HG02885 (cell line): ENCODE measurements around the gene CD300LG.
"Not testable (repeated sequence)": the region's sequence is repeated elsewhere in the genome, so short reads cannot be mapped to it uniquely, and the experiment has no call there.

ENCODE experiments used
- ATAC-seq: cut with Tn5 transposase; IDR thresholded peaks from one replicate; pipeline ENCODE4 v1.9.1; 2021; ENCODE audit warnings: mild to moderate bottlenecking; ENCODE audit not compliant: unreplicated experiment, poor library complexity

CD300LG gene

DNA sequence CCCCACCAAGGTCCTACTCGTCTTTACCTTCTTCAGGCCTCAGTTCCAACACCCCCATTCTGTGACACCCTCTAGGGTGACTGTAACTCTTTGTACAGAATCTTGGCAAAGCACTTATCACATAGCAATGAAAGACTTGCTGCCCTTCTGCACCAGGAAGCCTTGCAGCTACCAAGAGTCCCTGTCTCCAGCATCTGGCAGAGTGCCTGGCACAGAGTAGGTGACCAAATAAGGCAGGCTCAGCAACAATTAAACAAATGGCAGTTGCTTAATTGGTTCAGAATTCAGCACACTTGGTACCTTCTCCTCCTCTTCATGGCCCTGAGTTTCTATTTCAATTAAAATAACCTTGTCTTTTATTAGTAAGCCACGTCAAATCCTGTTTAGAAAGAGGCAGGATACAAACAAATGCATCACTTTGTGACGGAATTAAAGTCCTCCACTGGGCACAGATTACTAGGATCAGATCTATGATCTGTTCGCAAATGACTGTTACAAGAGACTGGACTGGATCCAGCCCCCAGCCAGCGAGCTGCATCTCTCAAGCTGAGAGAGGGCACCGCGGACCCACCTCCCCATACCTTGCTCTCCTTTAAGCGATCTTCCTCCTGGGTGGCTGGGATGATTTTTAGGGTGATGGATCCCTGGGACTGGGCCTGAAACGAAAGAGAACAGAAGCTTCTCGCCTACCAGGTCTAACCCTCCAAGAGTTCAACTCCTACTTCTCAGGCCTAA lies 23.5 kb upstream of the CD300LG start:
- no peak for ATAC-seq

- no peak for ATAC-seq
Observed at GRCh38 chr17:43825567-43825966, 21.4 kb upstream of the CD300LG start.

- ATAC-seq = no peak
Observed at GRCh38 chr17:43826206-43826605, 20.8 kb upstream of the CD300LG start.

GRCh38 chr17:43827596-43827995 lies 19.4 kb upstream of the CD300LG start:
- no peak for ATAC-seq

DNA sequence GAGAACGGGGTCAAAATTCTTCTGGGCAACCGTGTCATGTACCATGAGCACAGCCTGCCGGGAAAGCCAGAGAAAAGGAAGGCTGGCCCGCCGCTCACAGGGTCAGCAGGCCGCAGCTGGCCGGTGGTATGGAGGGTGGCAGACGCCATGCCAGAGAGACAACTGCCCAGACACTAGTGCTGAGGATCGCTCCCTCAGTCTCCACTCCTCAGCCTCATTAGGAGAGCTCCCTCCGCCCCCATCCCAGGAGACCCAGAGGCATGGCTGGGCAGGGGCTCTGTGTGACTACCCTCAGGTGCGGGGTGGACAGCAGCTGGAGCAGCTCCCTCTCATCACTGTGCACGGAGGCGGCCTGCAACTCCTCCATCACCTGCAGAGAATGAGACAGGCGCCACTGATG lies 17.2 kb upstream of the CD300LG start:
- ATAC-seq = no peak

DNA sequence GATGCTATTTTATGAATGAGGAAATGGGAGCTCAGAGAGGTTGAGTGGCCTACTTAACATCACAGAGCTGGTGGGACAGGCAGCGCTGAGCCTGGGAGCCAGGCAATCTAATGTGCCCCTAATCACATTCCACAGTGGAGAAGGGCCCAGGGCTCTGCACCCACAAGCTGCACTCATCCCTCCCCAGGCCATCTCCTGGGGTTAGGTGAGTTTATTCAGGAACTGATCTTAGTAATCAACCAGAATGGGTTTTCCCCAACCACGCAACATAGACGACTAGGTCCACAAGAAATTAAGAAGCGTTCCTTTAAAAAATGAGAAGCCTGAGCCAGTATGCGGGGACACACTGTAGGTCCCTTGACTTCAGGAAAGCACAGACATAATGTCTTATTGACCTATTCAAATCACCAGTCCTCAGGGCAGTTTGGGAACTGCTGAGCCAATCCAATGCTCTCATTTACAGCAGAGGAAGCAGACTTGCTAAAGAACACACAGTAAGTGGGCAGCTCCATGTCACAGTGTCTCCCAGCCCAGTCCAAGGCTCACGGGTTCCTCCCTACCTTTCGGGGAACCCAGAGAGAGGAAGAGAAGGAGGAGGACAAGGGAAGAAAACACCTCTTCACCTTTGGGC lies 16.4 kb upstream of the CD300LG start:
- no peak for ATAC-seq

DNA sequence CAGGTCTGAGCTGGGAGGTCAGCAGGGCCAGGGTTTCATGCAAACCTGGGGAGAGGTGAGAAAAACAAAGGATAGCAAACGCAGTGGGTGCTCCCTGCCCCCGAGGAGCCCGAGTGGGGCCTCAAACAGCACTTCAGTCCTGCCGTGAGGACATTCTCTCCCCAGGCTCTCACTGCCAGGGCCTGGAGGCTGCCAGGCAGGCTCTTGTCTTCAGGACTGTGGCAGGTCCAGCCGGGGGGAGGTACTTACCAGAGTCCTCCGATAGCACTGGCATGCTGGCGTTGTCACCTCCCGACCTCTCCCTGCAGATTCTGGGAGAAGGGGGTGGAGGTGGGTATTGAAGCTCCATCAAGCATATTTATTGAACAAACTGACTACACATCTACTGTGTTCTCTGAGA lies 15.3 kb upstream of the CD300LG start:
- no peak for ATAC-seq

DNA sequence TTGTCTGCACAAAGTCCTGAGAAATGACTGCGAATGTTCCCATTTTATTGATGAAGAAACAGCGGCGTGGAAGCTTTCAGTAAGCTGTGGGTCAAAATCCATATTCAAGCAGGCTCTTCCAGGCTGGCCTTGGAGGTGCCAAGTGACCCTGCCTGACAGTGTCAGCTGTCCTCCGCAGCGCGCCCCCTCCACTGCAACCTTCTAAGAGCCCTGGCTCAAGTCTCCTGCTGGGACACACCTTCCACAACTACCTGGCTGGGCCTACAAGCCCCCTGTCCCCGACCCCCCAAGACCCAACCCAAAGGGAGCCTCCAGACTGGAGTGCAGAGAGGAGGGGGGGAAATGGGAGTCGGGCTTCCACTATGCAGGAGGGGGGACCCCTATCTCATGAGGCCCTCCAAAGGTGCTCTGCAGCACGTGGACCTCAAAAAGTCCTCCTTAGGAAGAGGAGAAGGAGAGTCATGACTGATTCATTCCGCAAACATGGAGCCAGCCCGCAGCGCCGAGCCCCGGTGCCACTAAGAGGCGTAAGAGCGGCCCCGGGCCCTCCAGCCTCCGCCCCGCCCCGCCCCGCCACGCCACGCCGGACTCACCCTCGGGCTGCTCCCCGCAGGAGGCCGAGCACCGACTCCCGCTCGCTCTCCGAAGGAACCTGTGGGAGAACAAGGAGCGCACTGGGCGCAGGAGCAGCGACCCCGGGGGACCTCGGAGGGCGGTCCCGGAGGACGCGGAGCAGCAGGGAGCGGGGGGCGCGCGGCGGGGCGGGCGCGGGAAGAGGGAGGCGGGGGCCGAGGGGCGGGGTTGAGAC lies 14.6 kb upstream of the CD300LG start:
- ATAC-seq = no peak

DNA sequence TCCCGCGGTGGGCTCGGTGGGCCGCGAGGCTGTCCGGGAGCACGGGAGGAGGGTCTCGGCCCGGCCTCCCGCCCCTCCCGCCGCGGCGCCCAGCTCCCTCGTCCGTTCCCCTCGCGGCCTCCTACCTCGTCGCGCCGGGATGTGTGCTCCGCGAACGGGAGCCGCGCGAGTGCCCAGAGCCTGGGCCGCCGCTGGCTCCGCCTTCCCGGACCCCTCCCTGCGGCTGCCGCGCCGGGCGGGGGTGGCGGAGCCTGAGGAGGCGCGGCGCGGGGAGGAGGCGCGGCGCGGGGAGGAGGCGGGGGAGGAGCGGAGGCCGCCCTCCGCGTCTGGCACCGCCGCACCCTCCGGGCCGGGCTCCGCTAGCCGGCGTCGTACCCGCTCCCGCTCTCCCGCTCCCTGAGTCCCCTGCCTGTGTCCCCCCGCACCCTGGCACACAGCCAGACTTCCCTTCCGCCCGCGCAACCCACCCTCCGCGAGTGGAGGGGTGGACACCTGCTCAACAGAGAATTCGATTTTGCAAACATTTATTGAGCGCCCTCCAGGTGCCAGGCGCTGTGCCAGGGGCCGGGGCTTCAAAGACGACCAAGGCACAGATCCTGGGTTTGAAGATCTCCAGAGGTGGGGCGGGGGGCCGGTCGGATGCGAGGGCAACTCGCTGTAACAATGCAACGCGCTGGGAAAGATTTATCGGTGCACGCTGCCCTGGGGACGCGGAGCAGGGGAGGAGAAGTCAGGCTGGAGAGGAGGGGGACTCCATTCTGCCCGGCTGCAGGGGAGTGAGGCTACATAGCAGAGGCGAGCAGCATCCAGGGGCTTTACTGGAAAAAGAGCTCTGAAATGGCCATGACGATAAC lies 13.8 kb upstream of the CD300LG start, which contains the start of gene MPP3:
Gene MPP3, minus strand, starts transcription at position 171 of the 854 bp plus-strand sequence. CDS start 1,240 bp downstream, outside the sequence.
- no peak for ATAC-seq

DNA sequence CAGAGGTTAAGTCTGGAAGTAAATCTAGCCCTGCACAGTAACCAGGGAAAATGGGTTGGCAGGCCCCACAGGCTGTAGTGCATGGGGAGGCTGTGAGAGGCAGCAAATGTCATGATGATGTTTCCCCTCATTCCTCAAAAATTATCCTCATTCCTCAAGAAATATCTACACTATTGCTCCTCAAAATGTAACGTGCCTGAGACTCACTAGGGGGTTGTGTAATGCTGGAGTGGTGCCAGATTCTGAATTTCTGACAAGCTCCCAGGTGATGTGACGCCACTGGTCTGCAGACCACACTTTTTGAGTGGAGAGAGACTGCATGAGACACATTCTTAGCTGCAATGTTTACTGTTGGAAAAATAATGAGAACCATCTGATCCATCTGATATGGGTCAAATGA lies 12.9 kb upstream of the CD300LG start:
- ATAC-seq = no peak

- no peak for ATAC-seq
Observed at GRCh38 chr17:43839670-43840108, 7.3 kb upstream of the CD300LG start.

DNA sequence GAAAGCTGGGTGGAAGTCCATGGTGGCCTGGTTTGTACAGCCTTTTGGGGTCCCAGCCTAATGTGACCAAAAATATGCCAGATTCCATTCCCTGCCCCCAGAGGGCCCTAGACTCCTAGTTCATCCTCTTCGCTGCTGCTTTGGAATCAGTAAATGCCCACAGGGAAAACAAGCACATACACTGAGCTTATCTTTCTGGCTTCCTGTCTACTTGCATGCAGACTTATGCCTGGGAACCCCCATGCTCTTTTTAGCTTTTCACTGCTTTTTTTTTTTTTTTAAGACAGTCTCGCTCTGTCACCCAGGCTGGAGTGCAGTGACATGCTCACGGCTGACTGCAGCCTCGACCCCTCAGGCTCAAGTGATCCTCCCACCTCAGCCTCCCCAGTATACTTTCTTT lies 6.2 kb upstream of the CD300LG start:
- no peak for ATAC-seq

- ATAC-seq = no peak
Observed at GRCh38 chr17:43841282-43841681, 5.7 kb upstream of the CD300LG start.

DNA sequence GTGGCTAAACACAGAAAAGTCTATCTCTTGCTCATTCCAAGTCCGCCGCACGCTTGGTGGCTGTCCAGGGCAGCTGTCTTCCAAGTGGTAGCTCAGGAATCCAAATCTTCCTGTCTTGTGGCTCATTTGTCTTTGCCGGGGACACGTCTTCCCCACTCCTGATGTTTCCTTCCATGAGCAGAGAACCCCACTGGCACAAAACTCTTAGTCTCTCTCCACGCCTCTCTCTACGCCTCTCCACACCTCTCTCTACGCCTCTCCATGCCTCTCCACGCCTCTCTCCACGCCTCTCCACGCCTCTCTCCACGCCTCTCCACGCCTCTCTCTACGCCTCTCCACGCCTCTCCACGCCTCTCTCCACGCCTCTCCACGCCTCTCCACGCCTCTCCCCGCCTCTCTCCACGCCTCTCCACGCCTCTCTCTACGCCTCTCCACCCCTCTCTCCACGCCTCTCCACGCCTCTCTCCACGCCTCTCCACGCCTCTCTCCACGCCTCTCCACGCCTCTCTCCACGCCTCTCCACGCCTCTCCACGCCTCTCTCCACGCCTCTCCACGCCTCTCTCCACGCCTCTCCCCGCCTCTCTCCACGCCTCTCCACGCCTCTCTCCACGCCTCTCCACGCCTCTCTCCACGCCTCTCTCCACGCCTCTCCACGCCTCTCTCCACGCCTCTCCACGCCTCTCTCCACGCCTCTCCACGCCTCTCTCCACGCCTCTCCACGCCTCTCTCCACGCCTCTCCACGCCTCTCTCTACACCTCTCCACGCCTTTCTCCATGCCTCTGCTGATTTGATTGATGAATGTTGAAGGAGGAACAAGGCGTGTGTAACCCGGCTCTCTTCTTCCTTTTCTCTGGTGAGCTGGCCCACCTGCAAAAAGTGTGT lies 4.6 kb upstream of the CD300LG start:
- not testable (repeated sequence) for ATAC-seq

GRCh38 chr17:43842975-43843325 lies 4.0 kb upstream of the CD300LG start:
- no peak for ATAC-seq

DNA sequence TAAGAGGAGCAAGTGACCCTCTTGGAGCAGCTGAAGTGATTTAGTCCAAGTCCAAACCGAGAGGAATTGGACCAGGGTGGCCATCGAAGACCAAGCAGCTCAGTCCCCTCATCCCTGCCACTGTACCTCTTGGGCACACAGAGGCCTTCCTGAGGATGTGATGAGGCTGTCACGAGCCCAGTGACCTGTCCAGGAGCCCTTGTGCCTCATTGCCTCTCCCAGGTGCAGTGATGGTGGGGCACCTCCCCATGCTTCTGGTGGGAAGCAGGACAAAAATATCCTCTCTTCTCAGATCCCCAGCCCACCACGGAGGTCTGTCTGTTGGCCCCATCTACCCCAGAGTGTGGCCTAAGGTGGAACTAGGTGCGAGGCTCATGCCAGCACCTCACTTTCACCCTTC lies 2.7 kb upstream of the CD300LG start:
- ATAC-seq = no peak

DNA sequence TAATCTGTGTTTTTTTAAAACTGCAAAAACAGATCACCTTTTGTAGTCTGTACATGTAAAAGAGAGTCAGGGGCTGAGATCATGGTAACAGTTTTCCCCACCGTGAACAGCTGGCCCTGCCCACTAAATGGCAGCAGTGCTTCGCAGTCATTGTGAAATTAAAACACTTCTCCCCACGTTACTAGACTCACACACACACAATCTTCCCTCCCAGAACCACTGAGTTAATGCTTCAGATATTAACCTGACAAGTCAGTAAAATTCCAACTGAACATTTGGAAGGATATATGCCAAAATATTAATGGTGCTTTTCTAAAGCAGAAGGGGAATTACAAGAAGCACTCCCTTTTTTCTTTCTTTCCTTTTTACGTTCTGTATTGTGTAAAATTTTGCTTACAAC lies 1.2 kb upstream of the CD300LG start:
- no peak for ATAC-seq

DNA sequence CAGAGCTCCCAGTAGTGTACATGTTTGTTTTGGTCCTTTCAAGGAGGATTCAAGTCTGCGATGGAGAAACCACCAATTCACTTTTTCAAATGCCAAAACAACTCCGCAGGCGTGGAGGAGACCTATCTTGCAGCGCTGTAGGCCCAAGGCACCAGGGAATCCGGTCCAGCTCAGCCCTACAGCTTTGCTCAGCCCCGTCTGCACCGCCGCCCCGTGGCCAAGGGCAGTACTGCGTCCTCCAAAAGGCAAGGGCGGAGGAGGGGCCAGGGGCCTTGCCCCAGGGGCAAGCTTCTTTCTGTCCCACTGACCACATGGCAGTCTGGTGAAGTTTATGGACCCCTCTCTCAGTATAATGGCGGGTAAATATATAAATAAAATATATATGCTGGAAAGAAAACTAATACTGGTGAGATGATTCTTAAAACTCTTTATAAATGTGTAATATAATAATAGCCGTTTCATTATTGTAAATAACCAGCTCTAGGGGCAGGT lies 709 bp upstream of the CD300LG start:
- no peak for ATAC-seq

DNA sequence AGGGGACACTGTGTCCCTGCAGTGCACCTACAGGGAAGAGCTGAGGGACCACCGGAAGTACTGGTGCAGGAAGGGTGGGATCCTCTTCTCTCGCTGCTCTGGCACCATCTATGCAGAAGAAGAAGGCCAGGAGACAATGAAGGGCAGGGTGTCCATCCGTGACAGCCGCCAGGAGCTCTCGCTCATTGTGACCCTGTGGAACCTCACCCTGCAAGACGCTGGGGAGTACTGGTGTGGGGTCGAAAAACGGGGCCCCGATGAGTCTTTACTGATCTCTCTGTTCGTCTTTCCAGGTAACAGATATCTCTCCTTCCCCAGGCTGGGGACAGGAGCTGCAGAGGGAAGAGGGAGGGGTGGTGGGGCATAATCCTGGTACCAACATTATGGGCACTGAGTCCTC lies 1.6 kb downstream of the CD300LG start:
- ATAC-seq = no peak
